Fibroblast of peridontal ligament (primary cell): ENCODE measurements around the gene SSR4.

ENCODE experiments used
- DNase-seq: peaks from one replicate; pipeline ENCODE4 v3.0.0-alpha.2; 2010; ENCODE audit errors: extremely low read depth

SSR4 gene

DNA sequence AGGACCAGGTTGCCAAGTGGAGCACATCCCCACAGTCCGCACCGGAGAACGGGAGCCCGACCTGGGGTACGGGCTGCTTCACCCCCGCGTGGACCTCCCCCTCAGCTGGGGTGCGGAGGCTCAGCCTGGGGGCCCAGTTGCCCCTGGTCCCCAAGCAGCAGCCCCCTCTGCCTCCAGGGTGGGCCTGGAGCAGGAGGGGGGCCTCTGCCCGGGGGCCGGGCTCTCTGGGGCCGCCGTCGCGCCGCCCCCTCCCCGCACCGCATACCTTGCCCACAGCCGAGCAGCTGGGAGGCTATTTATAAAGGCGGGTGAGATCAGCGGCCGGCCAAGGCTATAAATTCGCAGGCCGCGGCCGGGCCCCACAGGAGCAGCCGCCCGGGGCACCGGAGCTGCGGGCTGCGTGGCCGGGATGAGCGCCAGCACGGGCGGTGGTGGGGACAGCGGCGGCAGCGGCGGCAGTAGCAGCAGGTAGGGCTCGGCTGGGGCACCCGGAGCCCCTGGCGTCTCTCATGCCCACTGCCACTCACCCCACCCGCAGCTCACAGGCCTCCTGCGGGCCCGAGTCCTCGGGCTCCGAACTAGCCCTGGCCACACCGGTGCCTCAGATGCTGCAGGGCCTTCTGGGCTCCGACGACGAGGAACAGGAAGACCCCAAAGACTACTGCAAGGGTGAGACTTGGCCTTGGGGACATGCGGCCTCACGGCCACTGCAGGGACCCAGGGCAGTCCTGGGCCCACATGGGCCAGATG lies 13.6 kb upstream of the SSR4 start, which contains the start of gene SRPK3:
SRPK3 (plus strand) TSS at position 364 of the 750 bp plus-strand sequence; CDS start at position 410, 46 bp downstream.
- DNase-seq: no peak

DNA sequence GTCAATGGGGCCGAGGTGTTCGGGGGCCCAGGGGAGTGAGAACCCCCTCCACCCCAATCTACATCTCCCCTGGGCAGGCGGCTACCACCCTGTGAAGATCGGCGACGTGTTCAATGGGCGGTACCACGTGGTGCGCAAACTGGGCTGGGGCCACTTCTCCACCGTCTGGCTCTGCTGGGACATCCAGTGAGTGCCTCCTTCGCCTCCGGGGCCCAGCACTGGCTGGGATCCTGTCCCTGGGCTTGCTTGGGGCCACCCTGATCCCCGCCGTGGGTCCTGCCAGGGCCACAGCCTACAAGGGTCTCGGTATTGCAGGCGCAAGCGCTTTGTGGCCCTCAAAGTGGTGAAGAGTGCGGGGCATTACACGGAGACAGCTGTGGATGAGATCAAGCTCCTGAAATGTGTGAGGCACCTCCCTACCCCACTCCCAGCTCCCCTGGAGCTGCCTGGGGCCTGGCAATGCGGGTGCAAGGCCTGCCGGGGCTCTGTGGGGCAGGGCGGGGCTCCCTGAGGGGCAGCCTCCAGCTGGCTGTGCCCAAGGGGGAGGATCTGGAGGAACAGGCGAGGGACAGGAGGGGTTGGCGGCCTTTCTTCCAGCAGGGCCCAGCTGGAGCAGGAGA lies 12.9 kb upstream of the SSR4 start:
- DNase-seq: no peak

DNA sequence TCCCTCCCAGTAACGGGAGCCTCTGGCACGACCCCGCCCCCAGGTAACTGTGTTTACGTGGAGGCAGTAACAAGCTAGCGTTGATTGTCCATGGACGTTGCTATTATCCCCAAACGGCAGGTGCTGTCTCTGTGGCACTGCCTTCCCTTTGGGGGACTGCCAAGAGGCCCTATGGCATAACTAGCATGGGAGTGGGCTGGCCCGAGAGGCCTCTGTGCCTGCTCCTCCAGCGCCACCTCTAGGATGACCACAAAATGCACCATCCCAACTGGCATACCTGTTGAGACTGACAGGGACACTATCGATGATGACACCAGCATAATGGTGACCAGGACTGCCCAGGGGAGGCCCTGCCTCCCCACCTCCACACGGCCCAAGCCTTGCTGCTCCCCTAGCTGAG lies 12.2 kb upstream of the SSR4 start:
- DNase-seq: no peak

DNA sequence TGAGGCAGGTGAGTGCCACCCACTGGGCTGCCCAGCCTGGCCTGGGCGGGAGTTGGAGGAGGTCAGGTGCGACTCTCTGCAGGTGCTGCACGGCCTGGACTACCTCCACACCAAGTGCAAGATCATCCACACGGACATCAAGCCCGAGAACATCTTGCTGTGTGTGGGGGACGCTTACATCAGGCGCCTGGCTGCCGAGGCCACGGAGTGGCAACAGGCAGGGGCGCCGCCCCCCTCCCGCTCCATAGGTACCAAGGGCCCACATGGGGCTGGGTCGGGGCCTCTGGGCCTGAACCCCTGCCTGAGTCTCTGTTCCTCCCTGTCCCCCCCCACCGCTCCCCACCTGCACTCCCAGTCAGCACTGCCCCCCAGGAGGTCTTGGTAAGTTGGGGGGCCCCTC lies 11.6 kb upstream of the SSR4 start:
- DNase-seq: no peak

DNA sequence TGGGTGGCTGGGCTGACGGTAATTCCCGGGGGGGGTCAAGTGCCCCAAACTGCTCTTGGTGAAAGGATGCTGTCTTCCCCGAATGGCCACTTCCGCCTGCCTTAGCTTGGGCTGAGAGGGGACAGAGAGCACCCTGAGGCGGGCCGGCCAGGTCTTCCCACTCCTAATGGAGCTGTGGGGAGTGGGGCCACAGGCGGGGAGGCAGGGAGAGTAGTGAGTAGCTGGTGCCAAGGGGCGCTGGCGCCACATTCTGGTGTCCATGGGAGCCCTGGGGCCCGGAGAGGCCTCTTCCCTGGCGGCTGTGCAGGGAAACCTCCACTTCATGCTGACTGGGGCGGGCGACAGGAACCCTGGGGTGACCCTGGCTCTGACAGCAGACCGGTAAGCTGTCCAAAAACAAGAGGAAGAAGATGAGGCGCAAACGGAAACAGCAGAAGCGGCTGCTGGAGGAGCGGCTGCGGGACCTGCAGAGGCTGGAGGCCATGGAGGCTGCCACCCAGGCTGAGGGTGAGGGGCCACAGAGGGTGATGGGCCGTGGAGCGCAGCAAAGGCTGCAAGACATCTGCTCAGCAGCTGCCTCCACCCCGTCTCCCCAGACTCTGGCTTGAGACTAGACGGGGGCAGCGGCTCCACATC lies 11.0 kb upstream of the SSR4 start:
- DNase-seq: no peak

DNA sequence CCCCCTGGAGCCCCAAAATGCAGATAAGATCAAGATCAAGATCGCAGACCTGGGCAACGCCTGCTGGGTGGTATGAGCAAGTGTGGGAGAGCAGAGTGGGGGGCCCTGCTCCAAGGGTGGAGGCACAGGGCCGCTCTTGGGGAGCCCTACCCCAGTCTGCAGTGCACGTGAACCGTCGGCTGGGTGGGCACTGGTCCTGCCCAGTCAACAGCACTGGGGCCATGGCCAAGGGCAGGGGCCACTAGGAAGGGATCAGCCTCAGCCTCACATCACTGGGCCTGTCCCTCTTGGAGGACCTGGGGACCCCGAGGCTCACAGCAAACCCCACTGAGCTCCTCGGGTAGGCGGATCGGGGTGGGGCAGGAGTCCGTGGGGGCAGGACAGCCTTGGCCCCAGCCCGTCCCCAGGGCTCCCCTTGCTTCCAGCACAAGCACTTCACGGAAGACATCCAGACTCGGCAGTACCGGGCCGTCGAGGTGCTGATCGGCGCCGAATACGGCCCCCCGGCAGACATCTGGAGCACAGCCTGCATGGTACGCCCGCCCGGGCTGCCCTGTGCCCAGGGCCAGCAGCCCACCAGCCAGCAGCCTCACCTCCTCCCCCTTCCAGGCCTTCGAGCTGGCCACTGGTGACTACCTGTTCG lies 10.0 kb upstream of the SSR4 start:
- no peak for DNase-seq

DNA sequence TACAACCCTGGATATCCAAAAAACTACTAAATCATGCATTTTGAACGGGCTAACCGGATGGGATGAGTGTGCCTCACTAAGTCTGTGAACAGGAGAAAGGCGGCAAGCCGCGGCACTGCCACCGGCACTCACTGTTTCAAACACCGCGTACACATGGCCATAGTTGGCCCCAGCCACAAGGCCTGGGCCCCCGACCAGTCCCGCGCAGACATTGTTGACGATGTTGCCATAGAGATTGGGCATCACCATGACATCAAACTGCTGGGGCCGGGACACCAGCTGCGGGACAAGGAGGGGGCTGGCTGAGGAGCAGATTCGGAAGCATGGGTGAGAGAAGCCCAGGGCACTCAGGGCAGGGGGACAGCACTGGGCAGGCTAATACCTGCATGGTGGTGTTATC lies 7.8 kb upstream of the SSR4 start:
- DNase-seq: no peak

DNA sequence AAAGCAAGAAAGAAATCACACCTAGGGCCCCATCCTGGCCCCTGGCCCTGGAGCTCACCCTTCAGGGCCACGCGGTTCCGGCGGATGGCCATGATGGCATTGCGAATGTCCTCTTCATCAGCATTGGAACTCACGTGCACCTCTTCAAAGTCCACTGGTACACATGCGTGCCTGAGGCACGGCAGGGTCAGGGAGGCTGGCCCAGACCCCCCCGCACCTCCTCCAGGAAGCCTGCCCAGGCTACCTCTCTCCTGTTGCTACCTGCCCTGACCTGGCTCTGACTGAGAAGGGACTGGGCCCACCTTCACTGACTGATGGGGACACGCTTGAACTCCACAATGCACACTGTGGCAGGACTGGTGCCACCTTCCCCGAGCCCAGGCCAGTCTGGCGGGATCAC lies 4.8 kb upstream of the SSR4 start:
- DNase-seq: no peak

DNA sequence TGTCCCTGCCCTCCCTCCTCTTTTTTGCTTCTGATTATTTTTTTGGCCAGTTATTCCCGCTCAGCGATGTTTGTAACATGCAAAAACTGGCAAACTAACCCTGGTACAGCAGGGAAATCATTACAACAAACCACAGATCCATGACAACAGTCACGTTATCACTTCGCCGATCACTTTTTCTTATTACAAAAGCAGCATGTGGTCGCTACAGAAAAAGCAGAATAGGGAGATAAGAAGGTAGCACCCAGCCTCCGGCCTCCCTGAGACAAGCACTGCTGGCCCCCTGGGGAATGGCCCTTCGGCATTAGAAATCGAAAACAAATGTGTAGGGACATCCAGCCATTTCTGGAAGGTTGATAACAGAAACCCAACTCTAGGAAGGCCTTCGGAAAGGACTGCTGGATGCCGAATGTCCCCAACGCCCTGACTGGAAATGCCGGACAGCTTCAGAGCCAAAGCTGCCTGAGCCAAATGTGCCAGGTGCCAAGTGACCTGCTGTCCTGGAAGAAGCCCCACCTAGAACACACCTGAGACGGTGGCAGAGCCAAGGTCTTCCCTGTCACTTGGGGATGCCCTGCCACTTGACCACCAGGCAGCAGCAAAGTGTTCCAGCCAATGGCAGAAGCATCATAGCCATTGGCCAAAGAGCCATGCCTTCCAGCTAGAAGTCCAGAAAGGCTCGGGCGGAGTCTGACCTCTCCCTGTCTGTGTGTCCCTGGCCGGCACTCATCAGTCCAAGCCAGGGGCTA lies 3.2 kb upstream of the SSR4 start:
- DNase-seq: no peak

DNA sequence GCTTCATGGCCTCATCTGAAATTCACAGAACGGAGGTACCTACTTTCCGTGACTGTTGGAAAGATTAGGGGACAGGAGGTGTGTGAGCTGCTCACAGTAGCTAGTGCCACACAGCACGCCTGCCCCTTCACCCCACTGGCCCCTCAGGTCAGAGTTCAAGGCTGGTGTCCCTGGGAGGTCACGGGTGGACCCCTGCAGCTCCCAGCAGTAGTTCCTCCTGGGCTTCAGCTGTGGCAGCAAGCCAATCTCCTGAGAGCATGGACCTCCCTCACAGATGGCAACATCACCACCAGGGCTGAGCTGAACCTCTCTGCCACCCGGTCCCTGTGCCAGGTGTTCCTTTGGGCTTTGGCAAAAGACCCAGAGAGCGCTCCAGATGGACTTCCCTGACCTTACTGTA lies 2.1 kb upstream of the SSR4 start:
- no peak for DNase-seq

DNA sequence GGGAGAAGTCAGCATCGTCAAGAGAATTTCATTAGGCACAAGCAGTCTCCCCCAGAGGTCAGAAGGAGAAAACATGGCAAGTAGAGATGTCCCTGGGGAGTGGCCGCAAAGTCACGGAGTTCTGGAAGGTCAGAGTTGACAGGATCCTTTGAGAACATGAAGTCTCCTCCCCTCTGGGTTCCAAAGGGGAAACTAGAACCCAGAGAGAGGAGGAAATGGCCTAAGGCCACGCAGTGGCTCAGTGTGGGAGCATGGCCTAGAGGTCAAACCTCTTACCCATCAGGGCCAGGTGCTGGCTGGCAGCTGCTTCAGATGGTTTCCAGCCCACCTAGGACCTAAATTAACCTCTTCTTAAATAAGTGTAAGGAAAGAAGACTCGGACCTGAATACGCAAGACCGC lies 1.2 kb upstream of the SSR4 start:
- DNase-seq: peak; percentile 4

DNA sequence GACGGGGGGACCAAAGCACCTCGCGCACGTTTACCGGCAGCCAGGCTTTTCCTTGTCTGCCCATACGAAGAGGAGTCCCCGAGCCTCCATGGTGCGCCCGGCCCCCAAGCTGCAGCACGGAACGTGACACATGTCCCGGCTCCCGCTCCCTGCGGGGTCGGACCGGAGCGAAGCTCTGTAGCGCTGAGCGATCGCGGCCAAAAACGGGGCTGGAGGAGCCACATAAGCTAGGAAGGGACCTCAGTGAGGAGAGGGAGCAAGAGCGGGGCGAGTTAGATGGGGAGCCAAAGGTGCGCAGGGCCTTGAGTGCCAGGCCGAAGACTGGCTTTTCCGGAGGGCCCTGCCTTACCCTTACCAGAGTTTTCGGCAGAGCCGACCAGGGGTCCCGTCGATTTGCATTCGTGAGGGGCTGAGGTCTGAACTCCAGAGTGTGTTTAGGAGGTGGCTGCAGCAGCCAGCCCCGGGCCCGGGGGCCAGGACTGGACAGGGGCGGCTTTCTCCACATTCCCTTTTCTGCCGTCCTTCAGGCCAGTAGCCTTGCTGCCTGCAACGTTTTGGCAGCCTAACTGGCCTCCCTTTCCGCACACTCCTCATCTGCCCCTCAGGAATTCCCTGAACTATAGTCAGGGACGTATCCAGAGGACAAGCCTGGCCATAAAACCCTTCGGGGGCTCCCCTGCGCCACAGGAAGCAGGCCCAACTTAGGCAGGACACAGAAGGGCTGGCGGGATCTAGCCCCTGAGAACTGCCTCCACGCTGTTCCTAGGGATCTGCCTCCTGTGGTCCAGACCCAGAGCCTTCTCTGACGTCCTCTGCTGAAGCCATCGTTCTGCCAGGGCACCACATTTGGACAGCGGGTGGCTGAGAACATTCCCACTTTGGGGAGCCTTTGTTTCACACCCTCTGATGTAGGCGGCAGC lies 689 bp downstream of the SSR4 start:
- DNase-seq: peak; percentile 4

DNA sequence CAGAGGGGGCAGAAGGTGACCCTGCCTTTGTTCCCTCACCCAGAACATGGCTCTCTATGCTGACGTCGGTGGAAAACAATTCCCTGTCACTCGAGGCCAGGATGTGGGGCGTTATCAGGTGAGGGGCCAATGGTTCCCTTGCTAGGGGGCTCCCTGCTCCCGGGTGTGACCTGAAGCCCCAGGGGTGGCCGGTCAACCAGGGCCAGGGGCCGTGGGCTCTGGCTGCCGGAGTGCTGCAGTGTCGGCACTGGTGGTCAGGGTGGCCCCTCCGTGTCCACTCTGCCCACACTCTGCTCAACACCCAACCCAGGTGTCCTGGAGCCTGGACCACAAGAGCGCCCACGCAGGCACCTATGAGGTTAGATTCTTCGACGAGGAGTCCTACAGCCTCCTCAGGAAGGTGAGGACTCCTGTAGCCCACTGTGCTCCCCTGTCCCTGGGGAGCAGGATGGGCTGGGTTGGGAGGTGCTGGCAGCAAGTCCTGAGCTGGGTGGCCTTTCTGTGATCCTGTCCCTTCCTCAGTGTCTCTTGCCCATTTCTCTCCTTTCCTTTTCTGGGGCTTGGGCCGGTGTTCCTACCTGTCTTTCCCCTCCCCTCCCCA lies 3.0 kb downstream of the SSR4 start:
- no peak for DNase-seq

DNA sequence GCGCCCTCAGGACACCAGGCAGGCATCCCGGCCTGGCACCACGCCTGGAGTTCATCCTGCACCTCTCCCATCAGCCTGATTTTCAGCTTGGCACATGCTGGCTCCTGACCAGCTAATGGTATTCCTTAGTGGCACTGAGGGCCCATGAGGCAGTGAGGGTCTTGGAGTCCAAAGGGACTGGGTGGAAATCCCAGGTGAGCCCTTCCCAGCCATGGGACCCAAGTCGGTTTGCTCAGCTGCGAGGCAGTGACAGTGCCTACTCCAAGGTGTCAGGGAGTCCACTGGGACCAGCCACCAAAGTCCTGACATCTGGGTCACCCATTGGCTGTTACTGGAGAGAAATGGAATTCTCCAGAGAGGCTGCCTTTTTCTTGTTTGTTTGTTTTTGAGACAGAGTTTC lies 4.9 kb downstream of the SSR4 start:
- no peak for DNase-seq

DNA sequence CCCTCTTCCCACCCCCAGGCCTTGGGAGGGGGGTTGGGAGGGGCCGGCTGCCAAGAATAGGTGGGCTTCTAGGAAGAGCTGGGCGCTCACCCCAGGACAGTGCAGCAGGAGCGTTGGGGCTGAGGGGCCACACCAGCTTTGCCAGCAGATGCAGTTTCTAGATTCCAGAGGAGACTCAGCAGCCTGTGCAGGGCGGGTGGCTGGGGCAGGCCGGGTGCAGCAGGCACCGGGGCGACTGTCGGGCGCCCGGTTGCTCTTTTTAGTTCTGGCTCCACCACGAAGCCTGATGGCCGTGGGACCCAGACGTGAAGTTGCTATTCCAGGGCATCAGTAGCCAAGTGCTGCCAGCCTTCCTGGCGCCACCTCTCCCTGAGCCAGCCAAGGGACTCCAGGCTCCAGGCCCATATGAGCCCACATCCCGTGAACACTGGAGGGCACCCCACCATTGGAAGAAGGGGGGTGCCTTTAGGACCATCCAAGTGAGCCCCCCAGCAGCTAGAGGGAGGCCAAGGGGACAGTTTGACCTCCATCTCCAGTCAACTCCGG lies 5.8 kb downstream of the SSR4 start:
- no peak for DNase-seq

DNA sequence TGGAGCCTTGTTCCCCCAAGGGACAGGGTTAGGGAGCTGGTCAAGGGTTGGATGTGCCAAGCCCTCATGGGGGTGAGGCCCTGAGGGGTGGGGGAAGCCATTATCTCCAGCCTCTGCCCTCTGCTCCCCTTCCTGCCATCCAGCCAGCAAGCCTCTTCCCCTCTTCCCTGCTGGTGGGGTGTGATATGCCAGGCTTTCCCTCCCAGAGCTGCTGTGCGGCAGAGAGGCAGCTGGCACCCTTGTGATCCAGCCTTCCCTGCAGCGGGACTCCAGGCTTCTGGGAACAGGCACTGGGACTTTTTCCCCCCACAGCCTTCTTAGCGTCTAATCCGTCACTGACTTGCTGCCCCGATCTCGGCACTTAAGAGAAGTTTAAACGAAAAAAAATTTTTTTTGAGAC lies 6.3 kb downstream of the SSR4 start:
- DNase-seq: no peak

DNA sequence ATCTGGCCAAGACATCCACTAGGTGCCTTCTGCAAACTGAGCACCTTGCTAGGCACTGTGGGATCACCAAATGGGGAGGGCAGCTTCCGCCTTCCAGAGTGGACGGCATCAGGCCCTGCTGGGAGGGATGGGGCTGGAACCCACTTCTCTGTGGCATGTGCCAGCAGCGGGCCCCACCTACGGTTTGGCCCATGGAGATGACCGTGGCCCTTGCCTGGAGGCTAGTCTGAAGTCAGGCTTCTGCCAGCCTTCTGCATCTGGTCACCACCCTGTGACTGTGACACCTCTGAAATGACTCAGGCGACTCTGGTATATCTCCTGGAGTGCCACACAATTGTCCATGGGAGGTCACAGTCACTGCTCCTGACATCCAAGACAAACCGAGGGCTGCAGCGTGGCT lies 7.2 kb downstream of the SSR4 start:
- DNase-seq: no peak

DNA sequence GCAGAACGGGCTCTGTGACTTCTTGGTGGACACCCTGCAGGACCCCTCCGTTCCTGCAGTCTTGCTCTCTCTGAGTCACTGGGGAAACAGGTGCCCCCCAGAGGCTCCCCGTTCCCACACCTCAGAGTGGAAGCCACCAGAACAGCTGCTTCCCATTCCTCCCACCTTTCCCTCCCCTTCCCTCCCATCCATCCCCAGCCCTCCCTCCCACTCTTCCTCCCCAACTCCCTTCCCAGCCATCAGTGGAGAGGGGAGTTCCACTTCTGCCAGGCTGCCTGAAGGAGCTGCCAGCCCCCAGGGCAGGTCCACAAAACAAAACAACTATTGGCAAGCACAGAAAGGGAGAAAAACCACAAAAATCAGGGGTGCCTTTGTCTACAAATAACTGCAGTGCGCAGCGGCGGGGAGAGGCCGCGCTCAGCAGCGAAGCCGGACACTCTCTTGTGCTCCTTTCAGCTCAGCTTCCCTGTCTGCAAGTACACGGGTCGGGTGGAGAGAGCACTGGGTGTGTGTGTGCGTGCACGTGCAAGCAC lies 8.1 kb downstream of the SSR4 start:
- no peak for DNase-seq

DNA sequence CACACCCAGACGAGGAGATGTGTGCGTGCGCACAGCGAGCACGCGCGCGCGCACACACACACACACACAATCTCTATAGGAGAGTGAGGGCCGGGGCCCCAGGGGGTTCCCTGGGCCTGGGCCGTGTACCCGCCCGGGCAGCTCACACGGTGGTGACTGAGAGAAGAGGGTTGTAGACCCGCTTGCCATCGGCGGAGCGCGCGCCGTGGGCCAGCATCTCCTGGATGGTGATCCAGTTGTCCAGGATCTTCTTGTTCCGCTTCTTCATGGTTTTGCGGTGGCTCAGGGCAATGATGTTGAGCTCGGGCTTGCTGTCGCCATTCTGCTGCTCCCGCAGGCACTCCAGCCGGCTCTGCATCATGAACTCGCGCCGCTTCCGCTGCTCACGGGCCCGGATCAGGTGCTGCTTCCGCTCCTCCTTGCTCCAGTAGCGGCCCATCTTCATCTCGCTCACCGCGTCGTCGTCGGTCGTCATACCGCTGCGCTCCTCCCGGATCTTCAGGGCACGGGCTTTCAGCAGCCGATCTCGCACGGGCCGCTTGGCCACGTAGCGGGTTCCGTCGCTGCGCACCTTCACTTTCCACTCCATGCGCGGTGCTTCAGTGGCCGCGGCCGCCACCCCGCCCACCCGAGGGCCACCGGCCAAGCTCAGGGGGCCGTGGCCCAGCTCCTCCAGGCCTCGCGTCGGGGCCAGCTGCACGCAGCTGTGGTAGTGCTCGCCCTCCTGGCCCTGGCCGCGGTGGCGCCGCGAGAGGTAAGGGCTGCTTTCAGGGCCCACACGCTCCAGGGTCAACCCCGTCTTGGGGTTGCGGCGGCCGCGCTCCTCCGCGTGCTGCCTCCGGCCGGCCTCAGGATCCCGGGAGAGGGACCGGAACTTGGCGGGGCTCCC lies 9.0 kb downstream of the SSR4 start:
- DNase-seq: no peak
